ENCODE data around the gene DHX29. TPM values are rescaled to one million over a fixed set of nuclear protein-coding genes. Genes with fewer than 3 reads are reported as not detected.

The DHX29 gene
- total RNA-seq, 2 donors from 2014 or later: 19.2 to 22.1 TPM

GRCh38 chr5:55232985-55233928 lies 74.2 kb downstream of the DHX29 start, which contains the start of gene CCNO:
Gene CCNO (minus strand): TSS chr5:55233608. CDS start chr5:55233523, 85 bp downstream.
- Mint-ChIP-seq H3K4me3 (peak within 1 kb of the TSS; percentile 90), H3K27ac (peak within 1 kb of the TSS in 1 of 2 donors; percentile 50), H3K36me3 (no peaks in the 10 kb centered on the region), H3K9me3 (no peaks in the 10 kb centered on the region), H3K4me1 (ENCODE audit: low read depth in 2 of 2) (peaks cover 18 to 24% of the 10 kb centered on the region in 2 donors), H3K27me3 (peaks cover 56 to 69% of the 10 kb centered on the region in 2 donors)
- peak; percentile 91 to 93 for ATAC-seq
- DNase-seq (ENCODE audit: low spot score): no peak

- peak overlapping the region; percentile 90 for H3K4me3 Mint-ChIP-seq
- H3K36me3 Mint-ChIP-seq: no peaks in the 10 kb centered on the region
- no peak for ATAC-seq
- peak overlapping the region in 1 of 2 donors; percentile 50 for H3K27ac Mint-ChIP-seq
- H3K4me1 Mint-ChIP-seq (ENCODE audit: low read depth in 2 of 2): peaks cover 22 to 30% of the 10 kb centered on the region in 2 donors
- H3K9me3 Mint-ChIP-seq: no peaks in the 10 kb centered on the region
- peaks cover 61 to 76% of the 10 kb centered on the region in 2 donors for H3K27me3 Mint-ChIP-seq
- DNase-seq (ENCODE audit: low spot score): no peak
Observed at GRCh38 chr5:55232271-55232984, 75.1 kb downstream of the DHX29 start.

GRCh38 chr5:55231919-55232270 lies 75.6 kb downstream of the DHX29 start:
- Mint-ChIP-seq H3K4me1 (ENCODE audit: low read depth in 2 of 2) (peaks cover 22 to 30% of the 10 kb centered on the region in 2 donors), H3K4me3 (peak overlapping the region; percentile 90), H3K9me3 (no peaks in the 10 kb centered on the region), H3K27ac (peak overlapping the region in 1 of 2 donors; percentile 50), H3K27me3 (peaks cover 59 to 73% of the 10 kb centered on the region in 2 donors), H3K36me3 (no peaks in the 10 kb centered on the region)
- no peak for DNase-seq (ENCODE audit: low spot score)
- ATAC-seq: no peak

- ATAC-seq: no peak
- DNase-seq (ENCODE audit: low spot score): no peak
- H3K4me3 Mint-ChIP-seq: peak overlapping the region; percentile 90
- H3K36me3 Mint-ChIP-seq: no peaks in the 10 kb centered on the region
- H3K4me1 Mint-ChIP-seq (ENCODE audit: low read depth in 2 of 2): peaks cover 23 to 31% of the 10 kb centered on the region in 2 donors
- no peaks in the 10 kb centered on the region for H3K9me3 Mint-ChIP-seq
- H3K27me3 Mint-ChIP-seq: peaks cover 58 to 70% of the 10 kb centered on the region in 2 donors
- peak overlapping the region in 1 of 2 donors; percentile 50 for H3K27ac Mint-ChIP-seq
Observed at GRCh38 chr5:55231029-55231918, 76.2 kb downstream of the DHX29 start.

- Mint-ChIP-seq H3K36me3 (no peaks in the 10 kb centered on the region), H3K4me3 (no peak overlapping the region), H3K27me3 (peaks cover 65 to 75% of the 10 kb centered on the region in 2 donors), H3K27ac (no peak overlapping the region), H3K4me1 (ENCODE audit: low read depth in 2 of 2) (peaks cover 28 to 34% of the 10 kb centered on the region in 2 donors), H3K9me3 (no peaks in the 10 kb centered on the region)
- DNase-seq (ENCODE audit: low spot score) (no peak), ATAC-seq (no peak)
Observed at GRCh38 chr5:55230086-55230629, 77.3 kb downstream of the DHX29 start.

- DNase-seq (ENCODE audit: low spot score) (no peak), ATAC-seq (no peak)
- peaks cover 23 to 37% of the 10 kb centered on the region in 2 donors for H3K4me1 Mint-ChIP-seq (ENCODE audit: low read depth in 2 of 2)
- H3K27me3 Mint-ChIP-seq: peaks cover 63 to 81% of the 10 kb centered on the region in 2 donors
- H3K36me3 Mint-ChIP-seq: no peaks in the 10 kb centered on the region
- peak overlapping the region; percentile 63 for H3K4me3 Mint-ChIP-seq
- no peaks in the 10 kb centered on the region for H3K9me3 Mint-ChIP-seq
- H3K27ac Mint-ChIP-seq: no peak overlapping the region
Observed at GRCh38 chr5:55227664-55228430, 79.6 kb downstream of the DHX29 start.

GRCh38 chr5:55226934-55227663 lies 80.4 kb downstream of the DHX29 start, which contains the start of gene MCIDAS:
Gene MCIDAS (minus strand): TSS chr5:55227315. CDS start chr5:55227138, 177 bp downstream.
- DNase-seq (ENCODE audit: low spot score) (peak; percentile 79), ATAC-seq (peak; percentile 73 to 87)
- Mint-ChIP-seq H3K27ac (no peak within 1 kb of the TSS), H3K9me3 (no peaks in the 10 kb centered on the region), H3K36me3 (no peaks in the 10 kb centered on the region), H3K4me3 (peak within 1 kb of the TSS; percentile 63), H3K4me1 (ENCODE audit: low read depth in 2 of 2) (peaks cover 16 to 36% of the 10 kb centered on the region in 2 donors), H3K27me3 (peaks cover 64 to 81% of the 10 kb centered on the region in 2 donors)

GRCh38 chr5:55226027-55226933 lies 81.2 kb downstream of the DHX29 start:
- no peaks in the 10 kb centered on the region for H3K36me3 Mint-ChIP-seq
- H3K27ac Mint-ChIP-seq: no peak overlapping the region
- DNase-seq (ENCODE audit: low spot score) (no peak), ATAC-seq (peak; percentile 67 to 72)
- H3K27me3 Mint-ChIP-seq: peaks cover 61 to 79% of the 10 kb centered on the region in 2 donors
- peaks cover 10 to 28% of the 10 kb centered on the region in 2 donors for H3K4me1 Mint-ChIP-seq (ENCODE audit: low read depth in 2 of 2)
- H3K4me3 Mint-ChIP-seq: peak overlapping the region; percentile 51
- no peaks in the 10 kb centered on the region for H3K9me3 Mint-ChIP-seq

- Mint-ChIP-seq H3K36me3 (no peaks in the 10 kb centered on the region), H3K4me3 (peak overlapping the region; percentile 51), H3K27me3 (peaks cover 59 to 75% of the 10 kb centered on the region in 2 donors), H3K9me3 (no peaks in the 10 kb centered on the region), H3K4me1 (ENCODE audit: low read depth in 2 of 2) (peaks cover 10 to 28% of the 10 kb centered on the region in 2 donors), H3K27ac (no peak overlapping the region)
- no peak for ATAC-seq
- DNase-seq (ENCODE audit: low spot score): no peak
Observed at GRCh38 chr5:55225346-55225745, 82.1 kb downstream of the DHX29 start.

GRCh38 chr5:55223812-55224240 lies 83.7 kb downstream of the DHX29 start:
- no peak for DNase-seq (ENCODE audit: low spot score)
- Mint-ChIP-seq H3K4me1 (ENCODE audit: low read depth in 2 of 2) (peaks cover 10 to 28% of the 10 kb centered on the region in 2 donors), H3K4me3 (peak overlapping the region; percentile 27), H3K27ac (no peak overlapping the region), H3K9me3 (no peaks in the 10 kb centered on the region), H3K36me3 (no peaks in the 10 kb centered on the region), H3K27me3 (peaks cover 49 to 74% of the 10 kb centered on the region in 2 donors)
- no peak for ATAC-seq
